PC-3 (cell line): Measurements from ENCODE around the gene SIPA1L3. TPM values are rescaled to one million over a fixed set of nuclear protein-coding genes. Genes with fewer than 3 reads are reported as not detected.

Experiments used
- ATAC-seq: fragments of 200-7000 bp; cut with Tn5 transposase; 2 replicates; pipeline ENCODE4 v1.9.1; 2020; ENCODE audit warnings: mild to moderate bottlenecking, moderate library complexity
- BruUV-seq: library from RNA; stranded (reverse); fragments of 400-500 nt; replicated peaks from 2 replicates; lab custom pipeline; 2021; lab: Mats Ljungman, UMichigan
- CTCF ChIA-PET: fragments of 300-600 bp; sonication (Branson Sonifier 250); formaldehyde crosslinking; loops from one replicate; lab custom pipeline; 2022; ENCODE audit warnings: antibody characterized with exemption; lab: Charles Lee
- POLR2A ChIA-PET: fragments of 300-600 bp; sonication (Branson Sonifier 250); formaldehyde crosslinking; loops from one replicate; lab custom pipeline; 2022; ENCODE audit warnings: antibody characterized with exemption; ENCODE audit not compliant: unreplicated experiment; lab: Charles Lee
- DNase-seq: peaks from one replicate; pipeline ENCODE4 v3.0.0-alpha.2; 2015
- H2AFZ ChIP-seq: fragments of 300-600 bp; sonication (generic); 2 replicates; pipeline ENCODE4 v1.6.0; 2016; ENCODE audit warnings: antibody characterized with exemption, low read length
- H3F3A ChIP-seq: fragments of 300-600 bp; sonication (generic); one replicate; pipeline ENCODE4 v1.6.0; 2017; ENCODE audit warnings: antibody characterized with exemption, low read length, control low read depth, mild to moderate bottlenecking; ENCODE audit not compliant: unreplicated experiment
- H3K27ac ChIP-seq: fragments of 300-600 bp; sonication (generic); 2 replicates; pipeline ENCODE4 v1.5.1; 2016; ENCODE audit warnings: mild to moderate bottlenecking, low read length
- H3K27me3 ChIP-seq: fragments of 300-600 bp; sonication (generic); 2 replicates; pipeline ENCODE4 v1.6.1; 2016; ENCODE audit warnings: low read length, mixed read lengths
- H3K36me3 ChIP-seq: fragments of 300-600 bp; sonication (generic); 2 replicates; pipeline ENCODE4 v1.6.1; 2016; ENCODE audit warnings: low read depth, mixed run types, low read length, mixed read lengths
- H3K4me1 ChIP-seq: fragments of 300-600 bp; sonication (generic); 2 replicates; pipeline ENCODE4 v1.5.1; 2016; ENCODE audit warnings: low read length; ENCODE audit not compliant: insufficient read depth
- H3K4me2 ChIP-seq: fragments of 300-600 bp; sonication (generic); 2 replicates; pipeline ENCODE4 v1.6.0; 2016; ENCODE audit warnings: low read length
- H3K4me3 ChIP-seq: fragments of 300-600 bp; sonication (generic); 2 replicates; pipeline ENCODE4 v1.5.1; 2016; ENCODE audit warnings: mild to moderate bottlenecking, low read length, mixed read lengths
- H3K79me2 ChIP-seq: fragments of 300-600 bp; sonication (generic); 2 replicates; pipeline ENCODE4 v1.6.1; 2017; ENCODE audit warnings: low read length, mixed read lengths
- H3K9ac ChIP-seq: fragments of 300-600 bp; sonication (generic); 2 replicates; pipeline ENCODE4 v1.6.0; 2016; ENCODE audit warnings: mild to moderate bottlenecking, low read length
- H3K9me2 ChIP-seq: fragments of 300-600 bp; sonication (generic); replicated peaks from 2 replicates; pipeline ENCODE4 v1.6.1; 2016; ENCODE audit warnings: mixed run types, low read length, mixed read lengths
- H3K9me3 ChIP-seq: fragments of 300-600 bp; sonication (generic); 2 replicates; pipeline ENCODE4 v1.6.1; 2016; ENCODE audit warnings: low read length, mixed read lengths
- H4K20me1 ChIP-seq: fragments of 300-600 bp; sonication (generic); 2 replicates; pipeline ENCODE4 v1.6.1; 2016; ENCODE audit warnings: low read length, mixed read lengths
- EZH2 ChIP-seq: fragments of 300-600 bp; sonication (generic); IDR thresholded peaks from one replicate; pipeline ENCODE4 v1.6.1; 2017; ENCODE audit warnings: antibody characterized with exemption, mild to moderate bottlenecking, low read length; ENCODE audit not compliant: unreplicated experiment
- EZH2phosphoT487 ChIP-seq: fragments of 300-600 bp; sonication (generic); IDR thresholded peaks from 2 replicates; pipeline ENCODE4 v1.6.1; 2018; ENCODE audit warnings: mild to moderate bottlenecking, antibody characterized with exemption, low read length, borderline replicate concordance
- intact Hi-C: fragments of 100-400 bp; cut with micrococcal nuclease; formaldehyde crosslinking; loops from 2 replicates; pipeline ENCODE4 v1.9.0; 2023
- total RNA-seq: library from RNA; depleted of rRNA; stranded (reverse); fragments of >200 nt; gene quantifications from 2 replicates; pipeline ENCODE4 v1.2.3, GENCODE V29; 2014
- TF ChIP-seq, protein P1 (sequence below): fragments of 300-600 bp; sonication (generic); conservative IDR thresholded peaks from 2 replicates; pipeline ENCODE4 v1.5.1; 2017; ENCODE audit warnings: antibody characterized with exemption, low read depth, mild to moderate bottlenecking, low read length

SIPA1L3 gene
- total RNA-seq, 1 experiment from 2014 or later: 38.7 TPM

DNA sequence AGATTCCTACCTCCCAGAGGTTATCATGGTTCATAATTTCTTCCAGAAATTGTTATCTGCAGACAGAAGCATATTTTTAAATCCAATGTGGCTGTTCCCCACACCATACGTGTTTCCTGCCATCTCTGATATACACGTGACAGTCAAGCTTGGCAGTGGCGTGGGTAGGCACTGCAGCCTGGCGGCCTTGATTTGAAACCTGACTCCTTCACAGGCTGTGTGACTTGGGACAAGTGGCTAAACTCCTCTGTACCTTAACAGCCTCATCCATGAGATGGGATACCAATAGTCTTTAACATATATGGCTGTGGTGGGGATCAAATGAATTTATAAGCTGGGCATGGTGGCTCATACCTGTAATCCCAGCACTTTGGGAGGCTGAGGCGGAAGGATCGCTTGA, 283.8 kb downstream of the SIPA1L3 start:
- no peaks in the 10 kb centered on the region for H3K9me2 ChIP-seq
- DNase-seq: no peak
- ChIA-PET POLR2A (no interaction called here), CTCF (no interaction called here)
- no peaks in the 10 kb centered on the region for H4K20me1 ChIP-seq
- H3K9ac ChIP-seq: no peak overlapping the region
- no peaks in the 10 kb centered on the region for H3K9me3 ChIP-seq
- H3K4me1 ChIP-seq: peaks cover 10% of the 10 kb centered on the region; the same call in 1 of the 2 replicates
- H2AFZ ChIP-seq: no peak overlapping the region
- TF ChIP-seq EZH2phosphoT487: no peak
- no peak for TF ChIP-seq EZH2
- TF ChIP-seq, protein P1, sequence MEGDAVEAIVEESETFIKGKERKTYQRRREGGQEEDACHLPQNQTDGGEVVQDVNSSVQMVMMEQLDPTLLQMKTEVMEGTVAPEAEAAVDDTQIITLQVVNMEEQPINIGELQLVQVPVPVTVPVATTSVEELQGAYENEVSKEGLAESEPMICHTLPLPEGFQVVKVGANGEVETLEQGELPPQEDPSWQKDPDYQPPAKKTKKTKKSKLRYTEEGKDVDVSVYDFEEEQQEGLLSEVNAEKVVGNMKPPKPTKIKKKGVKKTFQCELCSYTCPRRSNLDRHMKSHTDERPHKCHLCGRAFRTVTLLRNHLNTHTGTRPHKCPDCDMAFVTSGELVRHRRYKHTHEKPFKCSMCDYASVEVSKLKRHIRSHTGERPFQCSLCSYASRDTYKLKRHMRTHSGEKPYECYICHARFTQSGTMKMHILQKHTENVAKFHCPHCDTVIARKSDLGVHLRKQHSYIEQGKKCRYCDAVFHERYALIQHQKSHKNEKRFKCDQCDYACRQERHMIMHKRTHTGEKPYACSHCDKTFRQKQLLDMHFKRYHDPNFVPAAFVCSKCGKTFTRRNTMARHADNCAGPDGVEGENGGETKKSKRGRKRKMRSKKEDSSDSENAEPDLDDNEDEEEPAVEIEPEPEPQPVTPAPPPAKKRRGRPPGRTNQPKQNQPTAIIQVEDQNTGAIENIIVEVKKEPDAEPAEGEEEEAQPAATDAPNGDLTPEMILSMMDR: no peak
- no peak overlapping the region for H3K4me2 ChIP-seq
- intact Hi-C loops: no loop called here
- BruUV-seq: no TSS peak
- no peak for ATAC-seq
- H3K27me3 ChIP-seq: no peaks in the 10 kb centered on the region
- no peaks in the 10 kb centered on the region for H3F3A ChIP-seq
- no peak overlapping the region for H3K27ac ChIP-seq
- no peak overlapping the region for H3K4me3 ChIP-seq
- H3K79me2 ChIP-seq: no peaks in the 10 kb centered on the region
- no peaks in the 10 kb centered on the region for H3K36me3 ChIP-seq

DNA sequence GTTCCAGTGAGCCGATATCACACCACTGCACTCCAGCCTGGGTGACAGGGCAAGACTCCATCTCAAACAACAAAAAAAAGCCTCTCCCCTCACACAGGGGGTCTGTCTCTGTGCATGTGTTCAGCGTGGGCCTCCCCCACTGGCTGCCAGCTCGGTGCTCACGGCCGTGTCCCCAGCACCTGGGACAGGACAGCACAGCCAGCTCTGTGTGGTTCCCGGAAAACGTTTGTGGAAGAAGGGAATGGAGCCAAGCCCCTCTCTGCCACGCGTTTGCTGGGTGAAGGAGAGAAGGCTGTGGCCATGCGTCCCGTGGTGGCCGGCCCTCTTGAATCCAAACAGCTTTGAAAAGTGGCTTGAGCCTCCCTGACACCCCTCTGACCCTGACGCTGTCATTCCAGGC, 284.7 kb downstream of the SIPA1L3 start:
- intact Hi-C loops: no loop called here
- H3K4me2 ChIP-seq: no peak overlapping the region
- no peaks in the 10 kb centered on the region for H3K9me2 ChIP-seq
- DNase-seq (no peak), ATAC-seq (no peak)
- H4K20me1 ChIP-seq: no peaks in the 10 kb centered on the region
- H3K27ac ChIP-seq: no peak overlapping the region
- H3F3A ChIP-seq: no peaks in the 10 kb centered on the region
- H3K9me3 ChIP-seq: no peaks in the 10 kb centered on the region
- BruUV-seq: no TSS peak
- H3K9ac ChIP-seq: no peak overlapping the region
- H3K36me3 ChIP-seq: no peaks in the 10 kb centered on the region
- no peak overlapping the region for H3K4me3 ChIP-seq
- TF ChIP-seq EZH2phosphoT487 (no peak), EZH2 (no peak)
- TF ChIP-seq, protein P1: no peak
- H2AFZ ChIP-seq: no peak overlapping the region
- POLR2A ChIA-PET: no interaction called here
- H3K4me1 ChIP-seq: peaks cover 10% of the 10 kb centered on the region; the same call in 1 of the 2 replicates
- H3K79me2 ChIP-seq: no peaks in the 10 kb centered on the region
- H3K27me3 ChIP-seq: no peaks in the 10 kb centered on the region
- CTCF ChIA-PET: no interaction called here

DNA sequence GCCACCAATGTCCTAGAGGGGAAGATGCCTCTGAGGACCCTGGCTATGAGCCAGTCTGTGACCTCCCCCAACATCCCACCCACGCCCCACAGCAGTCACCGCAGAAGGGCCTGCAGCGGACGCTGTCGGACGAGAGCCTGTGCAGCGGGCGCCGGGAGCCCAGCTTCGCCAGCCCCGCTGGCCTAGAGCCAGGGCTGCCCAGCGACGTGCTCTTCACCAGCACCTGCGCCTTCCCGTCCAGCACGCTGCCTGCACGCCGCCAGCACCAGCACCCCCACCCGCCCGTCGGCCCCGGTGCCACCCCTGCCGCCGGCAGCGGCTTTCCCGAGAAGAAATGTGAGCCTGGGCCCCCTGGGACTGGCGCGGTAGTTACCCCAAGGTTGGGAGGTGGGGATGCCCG, 286.4 kb downstream of the SIPA1L3 start:
- H3K27me3 ChIP-seq: no peaks in the 10 kb centered on the region
- H3K9me2 ChIP-seq: no peaks in the 10 kb centered on the region
- no peak overlapping the region for H3K4me2 ChIP-seq
- CTCF ChIA-PET: no interaction called here
- ATAC-seq (no peak), DNase-seq (no peak)
- no peaks in the 10 kb centered on the region for H3F3A ChIP-seq
- no peak overlapping the region for H2AFZ ChIP-seq
- H3K9me3 ChIP-seq: no peaks in the 10 kb centered on the region
- no peak overlapping the region for H3K9ac ChIP-seq
- POLR2A ChIA-PET: interaction anchor here (0.6 kb wide), 1 partner anchor 194 kb away, joined by 3 read pairs; no protein-coding TSS in a partner anchor
- H3K4me1 ChIP-seq: peaks cover 10% of the 10 kb centered on the region; the same call in 1 of the 2 replicates
- no peak overlapping the region for H3K27ac ChIP-seq
- intact Hi-C loops: no loop called here
- TF ChIP-seq, protein P1: no peak
- TF ChIP-seq EZH2phosphoT487 (no peak), EZH2 (no peak)
- no peak overlapping the region for H3K4me3 ChIP-seq
- no peaks in the 10 kb centered on the region for H4K20me1 ChIP-seq
- BruUV-seq: no TSS peak
- no peaks in the 10 kb centered on the region for H3K79me2 ChIP-seq
- H3K36me3 ChIP-seq: no peaks in the 10 kb centered on the region
